Transverse colon (tissue), 4 donors: ENCODE results near the gene DLGAP1. TPM values are rescaled to one million over a fixed set of nuclear protein-coding genes. Genes with fewer than 3 reads are reported as not detected.

ENCODE experiments used
- DNase-seq: peaks from one replicate; pipeline ENCODE4 v3.0.0-alpha.2; 2019
- H3K27ac ChIP-seq, 4 donors: fragments of 200-600 bp; sonication (generic); 2 replicates each; pipeline ENCODE4 v1.5.1; 2016 to 2018; ENCODE audit warnings: inconsistent platforms in 4 of 4
- H3K27me3 ChIP-seq: fragments of 200-600 bp; sonication (generic); 2 replicates; pipeline ENCODE4 v1.5.1; 2017; ENCODE audit warnings: inconsistent platforms
- H3K36me3 ChIP-seq, 4 donors: fragments of 200-600 bp; sonication (generic); 2 replicates each; pipeline ENCODE4 v1.5.1; 2017 to 2019; ENCODE audit warnings: inconsistent platforms in 4 of 4
- H3K4me1 ChIP-seq, 4 donors: fragments of 200-600 bp; sonication (generic); 2 replicates each; pipeline ENCODE4 v1.5.1; 2017 to 2020; ENCODE audit warnings: inconsistent platforms in 4 of 4
- H3K4me3 ChIP-seq, 4 donors: fragments of 200-600 bp; sonication (generic); 1 replicate in 1 of 4; 2 replicates in 3 of 4; pipeline versions ENCODE4 v1.5.1 to v1.6.1; 2017 to 2019; ENCODE audit warnings: inconsistent platforms in 4 of 4
- H3K9me3 ChIP-seq, 2 donors: fragments of 200-600 bp; sonication (generic); 2 replicates each; pipeline ENCODE4 v1.5.1; 2017 to 2019; ENCODE audit warnings: inconsistent platforms in 2 of 2
- CTCF ChIP-seq, 5 experiments: fragments of 200-600 bp in 3 of 5; fragments of 450-650 bp in 2 of 5; sonication (generic) in 3 of 5; IDR thresholded peaks; 1 replicate in 2 of 5; 2 replicates in 3 of 5; pipeline ENCODE4 v1.5.1; 2016 to 2017; ENCODE audit warnings: antibody characterized with exemption in 5 of 5, inconsistent platforms in 3 of 5, mild to moderate bottlenecking in 2 of 5, moderate library complexity in 1 of 5
- EP300 ChIP-seq: sonication (generic); formaldehyde crosslinking; IDR thresholded peaks from one replicate; pipeline ENCODE4 v1.6.1; 2017; ENCODE audit warnings: antibody characterized with exemption, low read depth
- POLR2A ChIP-seq: fragments of 450-650 bp; IDR thresholded peaks from one replicate; pipeline ENCODE4 v1.6.1; 2016; ENCODE audit warnings: antibody characterized with exemption, mild to moderate bottlenecking, moderate library complexity
- POLR2AphosphoS5 ChIP-seq, 3 donors: sonication (generic); formaldehyde crosslinking; IDR thresholded peaks; one replicate each; pipeline ENCODE4 v1.6.1; 2016; ENCODE audit warnings: antibody characterized with exemption in 3 of 3
- WGBS, 2 donors: methylation state at CpG; one replicate each; pipeline ENCODE4 v1.1.5; 2018; ENCODE audit warnings: low coverage in 1 of 2; 5-methylcytosine and 5-hydroxymethylcytosine counted together
- in situ Hi-C, 4 donors: fragments of 200-750 bp; cut with MboI; loops; one replicate each; pipeline versions ENCODE4 v1.15.0 to v1.15.1; 2017; ENCODE audit warnings: low sequenced_read_pairs in 3 of 4, low pct_ligation_motif_present in 1 of 4, low pct_unique_long_range_greater_than_20kb in 1 of 4
- intact Hi-C: fragments of 100-400 bp; cut with DNase I; formaldehyde crosslinking; loops from one replicate; pipeline ENCODE4 v1.15.1; 2023; ENCODE audit warnings: low total_unique reads
- total RNA-seq, 4 donors: library from RNA; depleted of rRNA; stranded (reverse); fragments of >200 nt; gene quantifications; one replicate each; pipeline ENCODE4 v1.1.0, GENCODE V29; 2016

Gene DLGAP1
- total RNA-seq, 4 donors from 2014 or later = 2.7 to 7.2 (median 3.3) TPM

- in situ Hi-C loops = loop anchor here in 1 of 4 donors (25.0 kb wide), 1 partner anchor 101 kb away; no protein-coding TSS in a partner anchor
- Histone ChIP-seq H3K4me1 (no peaks in the 10 kb centered on the region), H3K4me3 (no peak overlapping the region), H3K36me3 (no peaks in the 10 kb centered on the region), H3K27ac (no peak overlapping the region), H3K27me3 (no peaks in the 10 kb centered on the region), H3K9me3 (no peaks in the 10 kb centered on the region)
- no peak for TF ChIP-seq POLR2AphosphoS5 (IDR thresholded peaks at IDR 0.05)
- TF ChIP-seq POLR2A = no peak
- TF ChIP-seq CTCF (IDR thresholded peaks at IDR 0.05) = no peak
- TF ChIP-seq EP300 = no peak
- 68 to 70% methylated on average over 5 of the region's 5 CpGs for WGBS, 2 donors
- no peak for DNase-seq
- intact Hi-C loops = no loop called here
Observed at GRCh38 chr18:4211111-4211837, 243.8 kb downstream of the DLGAP1 start.

GRCh38 chr18:4208366-4208765 lies 246.7 kb downstream of the DLGAP1 start:
- Histone ChIP-seq H3K9me3 (no peaks in the 10 kb centered on the region), H3K36me3 (no peaks in the 10 kb centered on the region), H3K27me3 (no peaks in the 10 kb centered on the region), H3K4me3 (no peak overlapping the region), H3K4me1 (no peaks in the 10 kb centered on the region), H3K27ac (no peak overlapping the region)
- intact Hi-C loops = no loop called here
- in situ Hi-C loops = loop anchor here in 1 of 4 donors (25.0 kb wide), 1 partner anchor 104 kb away; no protein-coding TSS in a partner anchor
- TF ChIP-seq CTCF (IDR thresholded peaks at IDR 0.05) (no peak), POLR2A (no peak), EP300 (no peak), POLR2AphosphoS5 (IDR thresholded peaks at IDR 0.05) (no peak)
- no peak for DNase-seq
- 83 to 91% methylated on average over 1 of the region's 1 CpG for WGBS, 2 donors

- Histone ChIP-seq H3K27me3 (no peaks in the 10 kb centered on the region), H3K27ac (no peak overlapping the region), H3K36me3 (no peaks in the 10 kb centered on the region), H3K9me3 (no peaks in the 10 kb centered on the region), H3K4me3 (no peak overlapping the region), H3K4me1 (no peaks in the 10 kb centered on the region)
- 79 to 87% methylated on average over 4 to 7 of the region's 7 CpGs for WGBS, 2 donors
- intact Hi-C loops = no loop called here
- TF ChIP-seq EP300 = no peak
- no peak for TF ChIP-seq POLR2A
- TF ChIP-seq POLR2AphosphoS5 (IDR thresholded peaks at IDR 0.05) = no peak
- TF ChIP-seq CTCF (IDR thresholded peaks at IDR 0.05) = no peak
- no peak for DNase-seq
- in situ Hi-C loops = loop anchor here in 1 of 4 donors (25.0 kb wide), 1 partner anchor 105 kb away; no protein-coding TSS in a partner anchor
Observed at GRCh38 chr18:4207383-4207985, 247.6 kb downstream of the DLGAP1 start.

- Histone ChIP-seq H3K4me3 (no peak overlapping the region), H3K27ac (no peak overlapping the region), H3K36me3 (no peaks in the 10 kb centered on the region), H3K9me3 (no peaks in the 10 kb centered on the region), H3K27me3 (no peaks in the 10 kb centered on the region), H3K4me1 (no peaks in the 10 kb centered on the region)
- in situ Hi-C loops (loop anchor here in 1 of 4 donors (25.0 kb wide), 1 partner anchor 108 kb away; no protein-coding TSS in a partner anchor), intact Hi-C loops (no loop called here)
- DNase-seq = no peak
- WGBS, 2 donors = 61 to 75% methylated on average over 1 of the region's 1 CpG
- TF ChIP-seq CTCF (IDR thresholded peaks at IDR 0.05) (no peak), EP300 (no peak), POLR2AphosphoS5 (IDR thresholded peaks at IDR 0.05) (no peak), POLR2A (no peak)
Observed at GRCh38 chr18:4204438-4204720, 250.7 kb downstream of the DLGAP1 start.
